Endothelial cell of umbilical vein (primary cell): Measurements from ENCODE around the gene SFTPA2.

ENCODE experiments used
- CTCF ChIP-seq, 2 donors: IDR thresholded peaks; 1 replicate in 1 of 2; 2 replicates in 1 of 2; pipeline ENCODE4 v1.5.1; 2011; ENCODE audit warnings: low read length in 2 of 2, mild to moderate bottlenecking in 2 of 2, moderate library complexity in 2 of 2, control low read depth in 1 of 2, inconsistent platforms in 1 of 2, low read depth in 1 of 2; ENCODE audit not compliant: insufficient read depth in 1 of 2; ENCODE audit errors: extremely low read depth in 1 of 2
- EZH2 ChIP-seq: IDR thresholded peaks from 2 replicates; pipeline ENCODE4 v1.6.1; 2012; ENCODE audit warnings: borderline replicate concordance, low read depth, mild to moderate bottlenecking, moderate library complexity, low read length, inconsistent platforms; ENCODE audit not compliant: severe bottlenecking
- FOS ChIP-seq: IDR thresholded peaks from 2 replicates; pipeline ENCODE4 v1.6.1; 2011; ENCODE audit warnings: mild to moderate bottlenecking, low read length, moderate library complexity, borderline replicate concordance; ENCODE audit not compliant: insufficient read depth
- MAX ChIP-seq: IDR thresholded peaks from 2 replicates; pipeline ENCODE4 v1.6.1; 2011; ENCODE audit not compliant: insufficient read depth, insufficient read length
- POLR2AphosphoS5 ChIP-seq: IDR thresholded peaks from 2 replicates; pipeline ENCODE4 v1.6.1; 2012; ENCODE audit warnings: low read depth, mild to moderate bottlenecking, control low read depth, low read length, moderate library complexity; ENCODE audit not compliant: insufficient read depth

- TF ChIP-seq MAX (no peak), CTCF (IDR thresholded peaks at IDR 0.05; ENCODE audit: extremely low read depth in 1 of 2, insufficient read depth in 1 of 2, low read depth in 1 of 2, low read length in 2 of 2) (no peak), FOS (no peak), EZH2 (no peak), POLR2AphosphoS5 (no peak)
Observed at GRCh38 chr10:79561257-79561656, 1.1 kb upstream of the SFTPA2 start.
